Epithelial cell of prostate (primary cell): ENCODE data around the gene INPP4B.

Source experiments
- DNase-seq: peaks from one replicate; pipeline ENCODE4 v3.0.0-alpha.2; 2011; ENCODE audit warnings: low read depth, low spot score
- H3K27ac ChIP-seq: fragments of 450-650 bp; 2 replicates; pipeline ENCODE4 v1.5.1; 2017; ENCODE audit warnings: mild to moderate bottlenecking

Gene INPP4B

GRCh38 chr4:142218726-142219125, 627.4 kb downstream of the INPP4B start:
- no peak for DNase-seq
- H3K27ac ChIP-seq: no peak overlapping the region

GRCh38 chr4:142211444-142211843, 634.7 kb downstream of the INPP4B start:
- H3K27ac ChIP-seq: no peak overlapping the region
- no peak for DNase-seq

GRCh38 chr4:142203505-142203904, 642.6 kb downstream of the INPP4B start:
- H3K27ac ChIP-seq: no peak overlapping the region
- no peak for DNase-seq

- DNase-seq: no peak
Observed at GRCh38 chr4:142202404-142203332, 643.4 kb downstream of the INPP4B start.

GRCh38 chr4:142201041-142201440, 645.1 kb downstream of the INPP4B start:
- no peak overlapping the region for H3K27ac ChIP-seq
- DNase-seq: no peak

More at GRCh38 chr4:142202404-142203332, 643.4 kb downstream of the INPP4B start:
- no peak overlapping the region for H3K27ac ChIP-seq

DNA sequence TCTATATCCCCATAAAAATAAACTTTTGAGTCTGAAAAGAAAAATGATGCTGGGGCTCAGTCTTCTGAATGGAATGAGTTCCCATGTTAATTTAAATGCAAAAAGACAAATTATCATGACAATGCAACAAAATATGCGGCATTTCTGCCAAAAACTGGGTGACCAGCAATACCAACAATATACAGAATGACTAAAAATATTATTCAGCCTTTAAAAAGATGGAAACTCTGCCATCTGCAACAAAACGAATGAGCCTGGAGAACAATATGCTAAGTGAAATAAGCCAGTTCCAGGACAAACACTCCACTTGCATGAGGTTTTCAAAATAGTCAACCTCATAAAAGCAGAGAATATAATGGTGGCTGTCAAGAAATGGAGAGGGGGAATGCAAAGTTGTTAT, 651.2 kb downstream of the INPP4B start:
- DNase-seq: no peak

GRCh38 chr4:142191901-142192300, 654.2 kb downstream of the INPP4B start:
- no peak overlapping the region for H3K27ac ChIP-seq
- no peak for DNase-seq

More for the DNA sequence above, 651.2 kb downstream of the INPP4B start:
- no peak overlapping the region for H3K27ac ChIP-seq

- no peak overlapping the region for H3K27ac ChIP-seq
Observed at GRCh38 chr4:142181021-142181420, 665.1 kb downstream of the INPP4B start.

GRCh38 chr4:142169216-142169615, 676.9 kb downstream of the INPP4B start:
- no peak overlapping the region for H3K27ac ChIP-seq
- DNase-seq: no peak

More at GRCh38 chr4:142181021-142181420, 665.1 kb downstream of the INPP4B start:
- no peak for DNase-seq

- DNase-seq: no peak
- H3K27ac ChIP-seq: no peak overlapping the region
Observed at GRCh38 chr4:142168181-142168580, 677.9 kb downstream of the INPP4B start.

DNA sequence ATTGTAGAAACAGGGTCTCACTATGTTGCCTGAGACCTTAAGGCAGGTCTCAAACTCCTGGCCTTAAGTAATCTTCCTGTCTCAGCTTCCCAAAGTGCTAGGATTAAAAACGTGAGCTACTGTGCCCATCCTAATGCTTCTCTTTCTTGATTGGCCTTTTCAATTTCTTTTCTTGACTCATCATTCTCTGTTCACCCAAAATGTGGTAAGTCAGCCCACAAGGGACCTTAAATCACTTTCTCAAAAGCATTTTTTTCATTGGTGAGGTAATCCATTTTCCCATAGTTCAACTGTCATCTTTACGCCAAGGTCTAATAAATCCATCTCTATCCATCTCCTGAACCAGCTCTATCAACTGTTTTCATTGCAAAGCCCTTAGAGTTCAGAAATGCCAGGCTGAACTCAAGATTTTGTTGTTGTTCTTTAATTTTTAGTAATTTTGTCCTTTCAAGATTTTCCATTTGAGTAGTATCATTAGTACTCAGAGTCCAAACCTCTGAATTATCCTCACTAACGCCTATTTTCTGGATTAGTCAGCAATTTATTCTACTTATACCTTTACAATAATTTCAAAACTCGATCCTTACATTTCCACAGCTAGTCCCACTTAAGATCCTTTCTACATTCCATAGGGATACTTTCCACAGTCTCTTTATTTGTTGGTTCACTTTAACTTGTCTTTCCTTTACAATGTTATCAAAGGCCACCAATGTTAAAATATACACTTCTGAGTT, 681.2 kb downstream of the INPP4B start:
- H3K27ac ChIP-seq: no peak overlapping the region
- DNase-seq: no peak

DNA sequence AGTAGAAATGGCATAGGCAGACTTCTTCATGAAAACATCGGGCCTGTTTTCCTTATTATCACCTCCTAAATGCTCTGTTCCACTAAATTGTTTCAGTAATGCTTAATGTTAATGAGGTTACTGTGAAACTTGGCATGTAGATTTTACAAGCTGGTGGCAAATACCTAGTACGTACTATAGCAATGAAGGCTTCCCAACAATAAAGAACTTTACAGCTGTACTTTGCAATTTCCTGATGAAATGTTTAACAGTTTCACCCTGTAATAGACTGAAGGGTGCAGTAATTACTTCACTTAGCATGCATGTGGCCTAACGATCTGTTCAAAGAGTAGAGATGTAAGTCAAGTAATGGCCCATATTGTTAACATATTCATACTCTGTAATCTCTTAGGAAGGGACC, 685.0 kb downstream of the INPP4B start:
- no peak overlapping the region for H3K27ac ChIP-seq
- no peak for DNase-seq

GRCh38 chr4:142160509-142160908, 685.6 kb downstream of the INPP4B start:
- no peak for DNase-seq
- H3K27ac ChIP-seq: no peak overlapping the region

- DNase-seq: no peak
- no peak overlapping the region for H3K27ac ChIP-seq
Observed at GRCh38 chr4:142158980-142159379, 687.1 kb downstream of the INPP4B start.

DNA sequence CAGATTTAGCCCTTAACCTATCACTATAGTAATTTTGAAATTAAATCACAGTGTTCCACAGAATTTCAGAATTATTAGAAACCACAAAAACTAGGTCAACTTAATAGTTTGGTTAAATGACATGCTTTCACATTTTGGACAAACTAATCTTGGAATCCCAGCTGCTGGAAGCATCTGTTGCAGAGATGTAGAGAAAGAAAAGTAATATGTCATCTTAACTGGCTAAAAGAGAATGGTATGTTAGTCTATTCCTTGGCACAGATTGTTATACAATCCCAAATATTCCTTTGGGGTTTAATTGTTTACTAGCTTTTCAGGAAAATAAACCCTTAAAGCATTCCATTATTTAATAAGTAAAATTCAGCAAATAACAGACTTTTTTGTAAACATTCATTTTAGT, 689.8 kb downstream of the INPP4B start:
- DNase-seq: no peak
- no peak overlapping the region for H3K27ac ChIP-seq

- DNase-seq: no peak
- H3K27ac ChIP-seq: no peak overlapping the region
Observed at GRCh38 chr4:142155347-142155746, 690.8 kb downstream of the INPP4B start.

DNA sequence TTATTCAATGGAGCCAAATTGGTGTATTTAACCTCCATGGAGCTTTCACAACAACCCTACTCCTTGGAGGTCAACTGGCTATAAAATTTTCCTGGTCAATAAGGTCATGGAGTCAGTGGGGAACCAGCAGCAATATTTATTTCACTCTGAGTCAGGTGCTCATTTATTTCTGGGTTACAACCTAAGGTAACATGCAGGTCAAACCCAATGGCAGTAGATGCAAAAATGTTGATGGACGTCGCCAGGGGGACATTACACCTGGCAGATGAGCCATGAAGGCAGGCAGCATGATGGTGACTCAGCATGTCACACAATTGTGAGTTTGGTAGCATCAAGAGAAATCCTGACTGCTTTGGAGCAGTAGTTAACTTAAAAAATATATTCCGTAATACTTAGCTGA, 695.6 kb downstream of the INPP4B start:
- DNase-seq: no peak
- H3K27ac ChIP-seq: no peak overlapping the region

DNA sequence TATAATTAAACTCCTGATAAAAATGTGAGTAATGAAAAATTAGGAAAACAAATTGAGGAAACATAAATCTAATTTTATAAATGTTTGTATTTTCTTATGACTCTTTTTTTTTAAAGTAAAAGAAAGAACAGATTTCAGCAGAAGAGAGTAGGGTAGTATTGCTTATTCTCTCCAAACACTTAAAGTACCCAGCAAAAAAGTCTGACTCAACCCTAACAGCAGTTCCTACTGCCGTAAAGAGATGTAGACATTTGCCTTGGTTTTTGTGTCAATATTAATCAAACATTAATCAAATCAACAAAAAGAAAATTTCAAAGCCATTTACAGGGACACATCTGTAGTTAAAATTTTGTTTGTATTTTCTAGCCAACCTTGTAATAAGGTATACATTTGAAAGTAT, 701.3 kb downstream of the INPP4B start:
- peak overlapping the region; percentile 44 for H3K27ac ChIP-seq
- DNase-seq: no peak

DNA sequence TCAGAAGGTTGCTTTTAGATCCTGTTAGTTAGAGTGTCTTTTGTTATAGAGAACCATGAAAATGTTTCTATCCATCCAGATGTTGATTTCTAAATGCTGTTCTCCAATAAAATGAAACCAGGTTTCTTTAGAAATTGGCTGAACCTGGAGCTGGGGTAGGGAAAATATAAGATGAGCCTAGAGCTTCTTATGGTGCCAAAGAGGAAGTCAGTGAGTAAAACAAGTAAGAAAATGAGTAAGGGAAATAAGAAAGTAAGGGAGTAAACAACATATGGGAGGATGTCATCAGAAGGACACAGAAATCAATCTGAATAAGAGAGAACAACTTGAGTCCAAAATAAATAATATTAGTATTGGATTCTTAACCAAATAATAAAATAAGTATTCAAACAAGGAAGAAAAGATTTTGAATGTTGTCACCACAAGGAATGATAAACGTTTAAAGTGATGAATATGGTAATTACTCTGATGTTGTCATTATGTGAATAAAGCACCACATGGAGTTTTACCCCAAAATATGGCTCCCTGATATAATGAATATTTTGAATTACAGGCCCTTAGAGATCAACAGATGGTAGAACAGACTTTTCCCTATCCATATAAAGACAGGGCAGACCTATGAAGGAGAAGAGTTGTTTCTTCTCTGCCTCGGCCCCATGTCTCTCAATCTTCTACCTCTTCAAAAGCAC, 703.6 kb downstream of the INPP4B start:
- DNase-seq: no peak
- peak overlapping the region; percentile 18 for H3K27ac ChIP-seq

GRCh38 chr4:142141224-142141623, 704.9 kb downstream of the INPP4B start:
- H3K27ac ChIP-seq: no peak overlapping the region
- DNase-seq: no peak

DNA sequence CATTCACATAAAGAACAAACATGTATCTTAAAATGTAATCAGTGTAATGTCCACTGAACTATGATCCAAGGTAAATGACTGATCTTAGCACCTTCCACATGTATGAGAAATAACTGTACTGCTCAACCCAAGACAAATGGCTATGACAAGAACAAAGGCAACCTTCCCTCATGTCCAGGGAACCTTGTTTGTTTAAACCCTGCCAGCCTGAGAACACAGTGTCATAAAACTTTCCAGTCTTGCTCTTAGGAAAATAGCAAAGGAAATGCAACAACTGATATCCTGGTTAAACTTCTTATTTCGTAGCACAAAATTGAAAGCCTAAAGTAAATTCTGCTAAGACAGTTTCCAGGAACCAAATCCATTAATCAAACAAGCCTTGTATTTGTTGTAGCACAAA, 715.4 kb downstream of the INPP4B start:
- peak overlapping the region; percentile 38 for H3K27ac ChIP-seq
- no peak for DNase-seq
